NCI-H2171 treated with DMSO at 0.1 percent for 48 hours (cell line): ENCODE results near the gene ZMYND8.
"Not testable (repeated sequence)": the region's sequence is repeated elsewhere in the genome, so short reads cannot be mapped to it uniquely, and the experiment has no call there.

Experiments
- DNase-seq: peaks from one replicate; lab custom pipeline; 2025; lab: John Stamatoyannopoulos, UW

The ZMYND8 gene

GRCh38 chr20:47204008-47204849, 152.3 kb downstream of the ZMYND8 start:
- no peak for DNase-seq

- DNase-seq, result no peak
Observed at GRCh38 chr20:47202733-47203667, 153.5 kb downstream of the ZMYND8 start.

GRCh38 chr20:47201074-47201730, 155.3 kb downstream of the ZMYND8 start:
- no peak for DNase-seq

GRCh38 chr20:47198996-47199552, 157.4 kb downstream of the ZMYND8 start:
- no peak for DNase-seq

GRCh38 chr20:47198254-47198671, 158.2 kb downstream of the ZMYND8 start:
- peak; percentile 55 for DNase-seq

GRCh38 chr20:47196091-47197081, 160.1 kb downstream of the ZMYND8 start:
- DNase-seq, result peak; percentile 72

GRCh38 chr20:47195573-47195972, 160.9 kb downstream of the ZMYND8 start:
- DNase-seq, result no peak

GRCh38 chr20:47191956-47192355, 164.5 kb downstream of the ZMYND8 start:
- no peak for DNase-seq

- DNase-seq, result no peak
Observed at GRCh38 chr20:47191074-47191673, 165.3 kb downstream of the ZMYND8 start.

- no peak for DNase-seq
Observed at GRCh38 chr20:47189060-47189459, 167.4 kb downstream of the ZMYND8 start.

- no peak for DNase-seq
Observed at GRCh38 chr20:47188540-47188939, 168.0 kb downstream of the ZMYND8 start.

GRCh38 chr20:47187450-47188195, 168.9 kb downstream of the ZMYND8 start:
- no peak for DNase-seq

- DNase-seq, result no peak
Observed at GRCh38 chr20:47183367-47183766, 173.1 kb downstream of the ZMYND8 start.

GRCh38 chr20:47181056-47181862, 175.2 kb downstream of the ZMYND8 start:
- DNase-seq, result no peak

GRCh38 chr20:47179267-47179666, 177.2 kb downstream of the ZMYND8 start:
- DNase-seq, result no peak

GRCh38 chr20:47178851-47179250, 177.6 kb downstream of the ZMYND8 start:
- DNase-seq, result no peak

- DNase-seq, result no peak
Observed at GRCh38 chr20:47178277-47178676, 178.2 kb downstream of the ZMYND8 start.

- DNase-seq, result not testable (repeated sequence)
Observed at GRCh38 chr20:47176217-47176616, 180.3 kb downstream of the ZMYND8 start.

- DNase-seq, result no peak
Observed at GRCh38 chr20:47175493-47175892, 181.0 kb downstream of the ZMYND8 start.
